Natural killer cell (primary cell): ENCODE results near the gene NR6A1. TPM values are rescaled to one million over a fixed set of nuclear protein-coding genes. Genes with fewer than 3 reads are reported as not detected.
"Not testable (repeated sequence)": the region's sequence is repeated elsewhere in the genome, so short reads cannot be mapped to it uniquely, and the experiment has no call there.

ENCODE experiments used
- ATAC-seq, 3 donors: fragments of 150-1000 bp in 2 of 3; fragments of 200-7000 bp in 1 of 3; cut with Tn5 transposase; 1 replicate in 1 of 3; 2 replicates in 2 of 3; pipeline ENCODE4 v1.10.0; 2021; ENCODE audit warnings: mild to moderate bottlenecking in 2 of 3, moderate library complexity in 2 of 3
- DNase-seq, 2 donors: peaks; one replicate each; pipeline versions ENCODE4 v3.0.0 to v3.0.0-alpha.2; 2013 to 2021; ENCODE audit warnings: mixed read lengths in 1 of 2
- H3K27ac ChIP-seq: one replicate; pipeline ENCODE4 v1.5.1; 2013; ENCODE audit warnings: mild to moderate bottlenecking, low read length
- H3K27me3 ChIP-seq: one replicate; pipeline ENCODE4 v1.6.1; 2013; ENCODE audit warnings: low read length; ENCODE audit not compliant: control insufficient read depth, insufficient read depth
- H3K36me3 ChIP-seq: one replicate; pipeline ENCODE4 v1.6.1; 2013; ENCODE audit warnings: low read length; ENCODE audit not compliant: control insufficient read depth, insufficient read depth
- H3K4me1 ChIP-seq: one replicate; pipeline ENCODE4 v1.6.1; 2013; ENCODE audit warnings: low read length; ENCODE audit not compliant: control insufficient read depth, insufficient read depth
- H3K4me3 ChIP-seq: one replicate; pipeline ENCODE4 v1.5.1; 2013; ENCODE audit warnings: low read length
- H3K9me3 ChIP-seq: one replicate; pipeline ENCODE4 v1.6.1; 2013; ENCODE audit warnings: low read length; ENCODE audit not compliant: control insufficient read depth, insufficient read depth
- H3K27ac Mint-ChIP-seq, 2 donors: one replicate each; pipeline ENCODE4 v1.8.0; 2022; ENCODE audit warnings: mild to moderate bottlenecking in 2 of 2, mixed read lengths in 2 of 2, moderate library complexity in 1 of 2
- H3K27me3 Mint-ChIP-seq, 2 donors: one replicate each; pipeline ENCODE4 v1.8.0; 2022; ENCODE audit warnings: low read depth in 2 of 2, mixed read lengths in 2 of 2
- H3K36me3 Mint-ChIP-seq: one replicate; pipeline ENCODE4 v1.8.0; 2022; ENCODE audit warnings: mixed read lengths
- H3K4me1 Mint-ChIP-seq, 2 donors: one replicate each; pipeline ENCODE4 v1.8.0; 2022; ENCODE audit warnings: mixed read lengths in 2 of 2
- H3K4me3 Mint-ChIP-seq: one replicate; pipeline ENCODE4 v1.8.0; 2022; ENCODE audit warnings: mild to moderate bottlenecking, moderate library complexity, mixed read lengths
- H3K9me3 Mint-ChIP-seq, 2 donors: one replicate each; pipeline ENCODE4 v1.8.0; 2022; ENCODE audit warnings: mixed read lengths in 2 of 2
- CTCF ChIP-seq: fragments of 200-600 bp; IDR thresholded peaks from one replicate; pipeline ENCODE4 v1.8.0; 2022; ENCODE audit warnings: antibody characterized with exemption
- WGBS: methylation state at CpG from one replicate; pipeline ENCODE4 v1.1.7; 2013; ENCODE audit warnings: missing lambda C conversion rate; ENCODE audit not compliant: insufficient coverage; 5-methylcytosine and 5-hydroxymethylcytosine counted together
- intact Hi-C: fragments of 100-400 bp; cut with micrococcal nuclease; formaldehyde crosslinking; loops from one replicate; pipeline ENCODE4 v1.14.2; 2022
- total RNA-seq, 4 donors: library from RNA; stranded (reverse); fragments of 120-200 nt in 1 of 4; gene quantifications; one replicate each; pipeline versions ENCODE4 v1.2.3 to v1.2.4, GENCODE V29; 2013 to 2022

NR6A1 gene
- total RNA-seq, 3 donors from 2014 or later (not counting 1 experiment from before 2014, with no cell fraction given) = 0.07 to 0.75 (median 0.49) TPM

- intact Hi-C loops = no loop called here
- Histone ChIP-seq H3K9me3 (no peaks in the 10 kb centered on the region), H3K27me3 (no peaks in the 10 kb centered on the region), H3K36me3 (no peaks in the 10 kb centered on the region), H3K27ac (no peak overlapping the region), H3K4me3 (no peak overlapping the region), H3K4me1 (no peaks in the 10 kb centered on the region)
- DNase-seq (no peak), ATAC-seq (no peak)
- H3K27ac Mint-ChIP-seq = no peak overlapping the region
- H3K27me3 Mint-ChIP-seq = peaks cover 0 to 8% of the 10 kb centered on the region in 2 donors
- TF ChIP-seq CTCF = no peak
- H3K4me1 Mint-ChIP-seq = no peaks in the 10 kb centered on the region
- no peaks in the 10 kb centered on the region for H3K9me3 Mint-ChIP-seq
- H3K4me3 Mint-ChIP-seq = no peak overlapping the region
- no peaks in the 10 kb centered on the region for H3K36me3 Mint-ChIP-seq
- 90% methylated on average over 4 of the region's 4 CpGs for WGBS
Measured at GRCh38 chr9:124741662-124742061, 29.4 kb downstream of the NR6A1 start.

GRCh38 chr9:124741149-124741548, 30.0 kb downstream of the NR6A1 start:
- Histone ChIP-seq H3K4me3 (no peak overlapping the region), H3K27me3 (no peaks in the 10 kb centered on the region), H3K27ac (no peak overlapping the region), H3K36me3 (no peaks in the 10 kb centered on the region), H3K9me3 (no peaks in the 10 kb centered on the region), H3K4me1 (no peaks in the 10 kb centered on the region)
- H3K27ac Mint-ChIP-seq = no peak overlapping the region
- no peak for TF ChIP-seq CTCF
- WGBS = 96% methylated on average over 3 of the region's 4 CpGs
- H3K27me3 Mint-ChIP-seq = peaks cover 0 to 8% of the 10 kb centered on the region in 2 donors
- no peaks in the 10 kb centered on the region for H3K9me3 Mint-ChIP-seq
- no peaks in the 10 kb centered on the region for H3K4me1 Mint-ChIP-seq
- no peak for DNase-seq
- ATAC-seq = no peak
- intact Hi-C loops = no loop called here
- H3K4me3 Mint-ChIP-seq = no peak overlapping the region
- H3K36me3 Mint-ChIP-seq = no peaks in the 10 kb centered on the region

- Histone ChIP-seq H3K9me3 (no peaks in the 10 kb centered on the region), H3K4me1 (no peaks in the 10 kb centered on the region), H3K27ac (no peak overlapping the region), H3K27me3 (no peaks in the 10 kb centered on the region), H3K4me3 (no peak overlapping the region), H3K36me3 (no peaks in the 10 kb centered on the region)
- peaks cover 3 to 8% of the 10 kb centered on the region in 2 donors for H3K27me3 Mint-ChIP-seq
- intact Hi-C loops = no loop called here
- no peak overlapping the region for H3K4me3 Mint-ChIP-seq
- H3K4me1 Mint-ChIP-seq = no peaks in the 10 kb centered on the region
- ATAC-seq = no peak
- no peak for TF ChIP-seq CTCF
- no peaks in the 10 kb centered on the region for H3K36me3 Mint-ChIP-seq
- H3K27ac Mint-ChIP-seq = no peak overlapping the region
- DNase-seq = no peak
- 88% methylated on average over 2 of the region's 2 CpGs for WGBS
- H3K9me3 Mint-ChIP-seq = no peaks in the 10 kb centered on the region
Measured at GRCh38 chr9:124739360-124739759, 31.8 kb downstream of the NR6A1 start.

- H3K27ac Mint-ChIP-seq, H3K4me3 Mint-ChIP-seq, ATAC-seq, DNase-seq, H3K36me3 Mint-ChIP-seq, intact Hi-C loops, H3K36me3 ChIP-seq, H3K27me3 ChIP-seq, H3K27ac ChIP-seq, H3K9me3 ChIP-seq, H3K9me3 Mint-ChIP-seq, H3K4me1 ChIP-seq, H3K4me3 ChIP-seq, H3K27me3 Mint-ChIP-seq, H3K4me1 Mint-ChIP-seq: not testable (repeated sequence)
- WGBS = 99% methylated on average over 6 of the region's 7 CpGs
Measured at GRCh38 chr9:124738075-124738474, 33.0 kb downstream of the NR6A1 start.
